Gastroesophageal sphincter (tissue), 3 donors: ENCODE results near the gene CCL18.

Experiments used
- CTCF ChIP-seq, 4 experiments: fragments of 200-600 bp in 2 of 4; fragments of 450-650 bp in 2 of 4; sonication (generic) in 1 of 4; IDR thresholded peaks; one replicate each; pipeline ENCODE4 v1.5.1; 2017 to 2019; ENCODE audit warnings: antibody characterized with exemption in 4 of 4, mild to moderate bottlenecking in 2 of 4, moderate library complexity in 2 of 4
- POLR2AphosphoS5 ChIP-seq: sonication (generic); formaldehyde crosslinking; IDR thresholded peaks from one replicate; pipeline ENCODE4 v1.6.1; 2017; ENCODE audit warnings: antibody characterized with exemption

GRCh38 chr17:36095992-36096391 lies 31.9 kb downstream of the CCL18 start:
- TF ChIP-seq CTCF (IDR thresholded peaks at IDR 0.05), result no peak
- no peak for TF ChIP-seq POLR2AphosphoS5
